Measurements from ENCODE around the gene KBTBD7. TPM values are rescaled to one million over a fixed set of nuclear protein-coding genes. Genes with fewer than 3 reads are reported as not detected.

The KBTBD7 gene
- total and polyA plus RNA-seq, 2 of the 13 experiments (the other 11 are each of a cell fraction or from before 2014, with no cell fraction given): 3.6 to 9.0 TPM

DNA sequence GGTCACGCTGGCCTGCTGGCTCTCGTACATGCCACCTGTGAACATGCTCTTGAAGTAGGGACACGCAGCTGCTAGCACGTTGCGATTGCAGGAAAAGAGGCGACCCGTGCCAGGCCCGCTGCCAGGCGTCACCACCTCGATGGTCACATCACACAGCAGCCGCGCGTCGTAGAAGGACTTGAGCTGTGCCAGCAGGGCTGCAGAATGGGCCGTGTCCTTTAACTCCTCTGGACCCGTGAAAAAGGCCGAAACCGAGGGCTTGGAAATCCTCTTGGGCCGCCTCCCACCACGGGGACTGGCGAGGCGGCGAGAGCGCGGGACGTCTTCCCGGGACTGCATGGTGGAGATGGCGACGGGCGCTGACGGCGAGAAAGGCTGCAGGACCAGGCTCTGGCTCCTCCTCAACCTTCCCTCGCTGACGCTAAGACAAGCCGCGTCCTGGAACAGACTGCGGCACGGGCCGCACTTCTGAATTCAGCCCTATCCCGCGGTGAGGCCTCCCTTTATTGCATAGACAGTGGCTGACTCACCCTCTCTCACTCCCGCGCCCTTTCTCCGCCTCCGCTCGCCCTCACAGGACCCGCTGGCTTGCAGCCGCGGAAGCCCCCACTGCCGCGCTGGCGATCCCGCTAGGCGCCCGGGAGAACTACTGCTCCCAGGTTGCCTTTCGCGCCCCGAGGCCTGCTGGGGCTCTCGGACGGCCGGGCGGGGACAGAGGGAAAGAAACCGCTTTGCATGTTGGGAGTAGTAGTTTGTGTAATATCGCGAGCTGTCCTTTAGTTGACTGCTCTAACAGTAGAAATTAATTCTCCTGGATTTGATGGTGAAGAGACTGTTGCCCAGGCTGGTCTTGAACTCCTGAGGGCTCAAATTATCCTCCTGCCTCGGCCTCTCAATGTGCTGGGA lies at the start of gene KBTBD7 (continued):
- TF ChIP-seq, protein P1, sequence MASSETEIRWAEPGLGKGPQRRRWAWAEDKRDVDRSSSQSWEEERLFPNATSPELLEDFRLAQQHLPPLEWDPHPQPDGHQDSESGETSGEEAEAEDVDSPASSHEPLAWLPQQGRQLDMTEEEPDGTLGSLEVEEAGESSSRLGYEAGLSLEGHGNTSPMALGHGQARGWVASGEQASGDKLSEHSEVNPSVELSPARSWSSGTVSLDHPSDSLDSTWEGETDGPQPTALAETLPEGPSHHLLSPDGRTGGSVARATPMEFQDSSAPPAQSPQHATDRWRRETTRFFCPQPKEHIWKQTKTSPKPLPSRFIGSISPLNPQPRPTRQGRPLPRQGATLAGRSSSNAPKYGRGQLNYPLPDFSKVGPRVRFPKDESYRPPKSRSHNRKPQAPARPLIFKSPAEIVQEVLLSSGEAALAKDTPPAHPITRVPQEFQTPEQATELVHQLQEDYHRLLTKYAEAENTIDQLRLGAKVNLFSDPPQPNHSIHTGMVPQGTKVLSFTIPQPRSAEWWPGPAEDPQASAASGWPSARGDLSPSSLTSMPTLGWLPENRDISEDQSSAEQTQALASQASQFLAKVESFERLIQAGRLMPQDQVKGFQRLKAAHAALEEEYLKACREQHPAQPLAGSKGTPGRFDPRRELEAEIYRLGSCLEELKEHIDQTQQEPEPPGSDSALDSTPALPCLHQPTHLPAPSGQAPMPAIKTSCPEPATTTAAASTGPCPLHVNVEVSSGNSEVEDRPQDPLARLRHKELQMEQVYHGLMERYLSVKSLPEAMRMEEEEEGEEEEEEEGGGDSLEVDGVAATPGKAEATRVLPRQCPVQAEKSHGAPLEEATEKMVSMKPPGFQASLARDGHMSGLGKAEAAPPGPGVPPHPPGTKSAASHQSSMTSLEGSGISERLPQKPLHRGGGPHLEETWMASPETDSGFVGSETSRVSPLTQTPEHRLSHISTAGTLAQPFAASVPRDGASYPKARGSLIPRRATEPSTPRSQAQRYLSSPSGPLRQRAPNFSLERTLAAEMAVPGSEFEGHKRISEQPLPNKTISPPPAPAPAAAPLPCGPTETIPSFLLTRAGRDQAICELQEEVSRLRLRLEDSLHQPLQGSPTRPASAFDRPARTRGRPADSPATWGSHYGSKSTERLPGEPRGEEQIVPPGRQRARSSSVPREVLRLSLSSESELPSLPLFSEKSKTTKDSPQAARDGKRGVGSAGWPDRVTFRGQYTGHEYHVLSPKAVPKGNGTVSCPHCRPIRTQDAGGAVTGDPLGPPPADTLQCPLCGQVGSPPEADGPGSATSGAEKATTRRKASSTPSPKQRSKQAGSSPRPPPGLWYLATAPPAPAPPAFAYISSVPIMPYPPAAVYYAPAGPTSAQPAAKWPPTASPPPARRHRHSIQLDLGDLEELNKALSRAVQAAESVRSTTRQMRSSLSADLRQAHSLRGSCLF (CRISPR knock-in tag; IDR thresholded peaks at IDR 0.05; ENCODE audit: borderline replicate concordance): 0 out of 2 replicates have a peak, but pooled peaks have one; percentile 24
- TF ChIP-seq ZNF234 (CRISPR knock-in tag; conservative IDR thresholded peaks at IDR 0.05) (no peak), ZNF451 (CRISPR knock-in tag; IDR thresholded peaks at IDR 0.05) (peak; percentile 85; the same call in 1 of the 2 replicates), KMT2A (CRISPR knock-in tag; IDR thresholded peaks at IDR 0.05) (peak; percentile 91), NFIB (CRISPR knock-in tag; IDR thresholded peaks at IDR 0.05; ENCODE audit: borderline replicate concordance) (no peak), IRF2 (CRISPR knock-in tag; IDR thresholded peaks at IDR 0.05) (peak; percentile 99), PHF8 (CRISPR knock-in tag; IDR thresholded peaks at IDR 0.05) (peak; percentile 92), TAF1 (CRISPR knock-in tag; IDR thresholded peaks at IDR 0.05) (peak; percentile 86)
- TF ChIP-seq, protein P2, sequence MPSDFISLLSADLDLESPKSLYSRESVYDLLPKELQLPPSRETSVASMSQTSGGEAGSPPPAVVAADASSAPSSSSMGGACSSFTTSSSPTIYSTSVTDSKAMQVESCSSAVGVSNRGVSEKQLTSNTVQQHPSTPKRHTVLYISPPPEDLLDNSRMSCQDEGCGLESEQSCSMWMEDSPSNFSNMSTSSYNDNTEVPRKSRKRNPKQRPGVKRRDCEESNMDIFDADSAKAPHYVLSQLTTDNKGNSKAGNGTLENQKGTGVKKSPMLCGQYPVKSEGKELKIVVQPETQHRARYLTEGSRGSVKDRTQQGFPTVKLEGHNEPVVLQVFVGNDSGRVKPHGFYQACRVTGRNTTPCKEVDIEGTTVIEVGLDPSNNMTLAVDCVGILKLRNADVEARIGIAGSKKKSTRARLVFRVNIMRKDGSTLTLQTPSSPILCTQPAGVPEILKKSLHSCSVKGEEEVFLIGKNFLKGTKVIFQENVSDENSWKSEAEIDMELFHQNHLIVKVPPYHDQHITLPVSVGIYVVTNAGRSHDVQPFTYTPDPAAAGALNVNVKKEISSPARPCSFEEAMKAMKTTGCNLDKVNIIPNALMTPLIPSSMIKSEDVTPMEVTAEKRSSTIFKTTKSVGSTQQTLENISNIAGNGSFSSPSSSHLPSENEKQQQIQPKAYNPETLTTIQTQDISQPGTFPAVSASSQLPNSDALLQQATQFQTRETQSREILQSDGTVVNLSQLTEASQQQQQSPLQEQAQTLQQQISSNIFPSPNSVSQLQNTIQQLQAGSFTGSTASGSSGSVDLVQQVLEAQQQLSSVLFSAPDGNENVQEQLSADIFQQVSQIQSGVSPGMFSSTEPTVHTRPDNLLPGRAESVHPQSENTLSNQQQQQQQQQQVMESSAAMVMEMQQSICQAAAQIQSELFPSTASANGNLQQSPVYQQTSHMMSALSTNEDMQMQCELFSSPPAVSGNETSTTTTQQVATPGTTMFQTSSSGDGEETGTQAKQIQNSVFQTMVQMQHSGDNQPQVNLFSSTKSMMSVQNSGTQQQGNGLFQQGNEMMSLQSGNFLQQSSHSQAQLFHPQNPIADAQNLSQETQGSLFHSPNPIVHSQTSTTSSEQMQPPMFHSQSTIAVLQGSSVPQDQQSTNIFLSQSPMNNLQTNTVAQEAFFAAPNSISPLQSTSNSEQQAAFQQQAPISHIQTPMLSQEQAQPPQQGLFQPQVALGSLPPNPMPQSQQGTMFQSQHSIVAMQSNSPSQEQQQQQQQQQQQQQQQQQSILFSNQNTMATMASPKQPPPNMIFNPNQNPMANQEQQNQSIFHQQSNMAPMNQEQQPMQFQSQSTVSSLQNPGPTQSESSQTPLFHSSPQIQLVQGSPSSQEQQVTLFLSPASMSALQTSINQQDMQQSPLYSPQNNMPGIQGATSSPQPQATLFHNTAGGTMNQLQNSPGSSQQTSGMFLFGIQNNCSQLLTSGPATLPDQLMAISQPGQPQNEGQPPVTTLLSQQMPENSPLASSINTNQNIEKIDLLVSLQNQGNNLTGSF (CRISPR knock-in tag; IDR thresholded peaks at IDR 0.05): no peak
- TF ChIP-seq, protein P3, sequence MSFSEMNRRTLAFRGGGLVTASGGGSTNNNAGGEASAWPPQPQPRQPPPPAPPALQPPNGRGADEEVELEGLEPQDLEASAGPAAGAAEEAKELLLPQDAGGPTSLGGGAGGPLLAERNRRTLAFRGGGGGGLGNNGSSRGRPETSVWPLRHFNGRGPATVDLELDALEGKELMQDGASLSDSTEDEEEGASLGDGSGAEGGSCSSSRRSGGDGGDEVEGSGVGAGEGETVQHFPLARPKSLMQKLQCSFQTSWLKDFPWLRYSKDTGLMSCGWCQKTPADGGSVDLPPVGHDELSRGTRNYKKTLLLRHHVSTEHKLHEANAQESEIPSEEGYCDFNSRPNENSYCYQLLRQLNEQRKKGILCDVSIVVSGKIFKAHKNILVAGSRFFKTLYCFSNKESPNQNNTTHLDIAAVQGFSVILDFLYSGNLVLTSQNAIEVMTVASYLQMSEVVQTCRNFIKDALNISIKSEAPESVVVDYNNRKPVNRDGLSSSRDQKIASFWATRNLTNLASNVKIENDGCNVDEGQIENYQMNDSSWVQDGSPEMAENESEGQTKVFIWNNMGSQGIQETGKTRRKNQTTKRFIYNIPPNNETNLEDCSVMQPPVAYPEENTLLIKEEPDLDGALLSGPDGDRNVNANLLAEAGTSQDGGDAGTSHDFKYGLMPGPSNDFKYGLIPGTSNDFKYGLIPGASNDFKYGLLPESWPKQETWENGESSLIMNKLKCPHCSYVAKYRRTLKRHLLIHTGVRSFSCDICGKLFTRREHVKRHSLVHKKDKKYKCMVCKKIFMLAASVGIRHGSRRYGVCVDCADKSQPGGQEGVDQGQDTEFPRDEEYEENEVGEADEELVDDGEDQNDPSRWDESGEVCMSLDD (CRISPR knock-in tag; IDR thresholded peaks at IDR 0.05; ENCODE audit: borderline replicate concordance): no peak
- TF ChIP-seq, protein P4, sequence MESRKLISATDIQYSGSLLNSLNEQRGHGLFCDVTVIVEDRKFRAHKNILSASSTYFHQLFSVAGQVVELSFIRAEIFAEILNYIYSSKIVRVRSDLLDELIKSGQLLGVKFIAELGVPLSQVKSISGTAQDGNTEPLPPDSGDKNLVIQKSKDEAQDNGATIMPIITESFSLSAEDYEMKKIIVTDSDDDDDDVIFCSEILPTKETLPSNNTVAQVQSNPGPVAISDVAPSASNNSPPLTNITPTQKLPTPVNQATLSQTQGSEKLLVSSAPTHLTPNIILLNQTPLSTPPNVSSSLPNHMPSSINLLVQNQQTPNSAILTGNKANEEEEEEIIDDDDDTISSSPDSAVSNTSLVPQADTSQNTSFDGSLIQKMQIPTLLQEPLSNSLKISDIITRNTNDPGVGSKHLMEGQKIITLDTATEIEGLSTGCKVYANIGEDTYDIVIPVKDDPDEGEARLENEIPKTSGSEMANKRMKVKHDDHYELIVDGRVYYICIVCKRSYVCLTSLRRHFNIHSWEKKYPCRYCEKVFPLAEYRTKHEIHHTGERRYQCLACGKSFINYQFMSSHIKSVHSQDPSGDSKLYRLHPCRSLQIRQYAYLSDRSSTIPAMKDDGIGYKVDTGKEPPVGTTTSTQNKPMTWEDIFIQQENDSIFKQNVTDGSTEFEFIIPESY (CRISPR knock-in tag; IDR thresholded peaks at IDR 0.05): peak; percentile 27
